ENCODE data around the gene EVI5. TPM values are rescaled to one million over a fixed set of nuclear protein-coding genes. Genes with fewer than 3 reads are reported as not detected.

The EVI5 gene
- total RNA-seq, 1 donor from 2014 or later: 80.4 TPM

DNA sequence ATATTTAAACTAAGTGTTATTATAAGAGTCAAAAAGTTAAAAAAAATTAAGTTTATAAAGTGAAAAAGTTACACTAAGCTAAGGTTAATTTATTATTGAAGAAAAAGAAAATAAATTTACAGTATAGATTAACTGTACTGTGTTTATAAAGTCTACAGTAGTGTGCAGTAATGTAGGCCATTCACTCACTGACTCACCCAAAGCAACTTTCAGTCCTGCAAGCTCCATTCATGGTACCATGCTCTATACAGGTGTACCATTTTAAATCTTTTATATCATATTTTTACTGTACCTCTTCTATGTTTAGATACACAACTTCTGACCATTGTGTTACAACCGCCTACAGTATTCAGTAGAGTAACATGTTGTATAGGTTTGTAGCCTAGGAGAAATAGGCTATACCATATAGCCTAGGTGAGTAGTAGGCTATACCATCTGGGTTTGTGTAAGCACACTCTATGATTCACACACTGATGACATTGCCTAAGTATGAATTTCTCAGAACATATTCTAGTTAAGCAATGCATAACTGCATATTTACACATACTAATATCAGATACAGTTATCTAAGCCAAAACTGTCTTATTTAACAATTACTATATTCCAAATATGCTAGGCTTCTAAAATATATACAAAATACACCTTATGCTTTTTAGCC, 217.6 kb downstream of the EVI5 start:
- no peaks in the 10 kb centered on the region for H3K9me3 Mint-ChIP-seq (ENCODE audit: unreplicated experiment)
- H3K9ac ChIP-seq (ENCODE audit: low read length): no peak overlapping the region
- no peaks in the 10 kb centered on the region for H3K4me1 Mint-ChIP-seq (ENCODE audit: low read depth, unreplicated experiment)
- H3K79me2 ChIP-seq (ENCODE audit: insufficient read depth, low read length): no peaks in the 10 kb centered on the region
- H3K27me3 ChIP-seq (ENCODE audit: insufficient read depth, low read length): no peaks in the 10 kb centered on the region
- TF ChIP-seq EZH2 (IDR thresholded peaks at IDR 0.05; ENCODE audit: insufficient read depth, low read length): no peak
- no peak overlapping the region for H3K4me2 ChIP-seq (ENCODE audit: low read length)
- no peak overlapping the region for H2AFZ ChIP-seq (ENCODE audit: low read depth, low read length)
- DNase-seq (ENCODE audit: low read depth): peak; percentile 17
- peaks cover 7% of the 10 kb centered on the region for H3K36me3 Mint-ChIP-seq (ENCODE audit: low read depth, unreplicated experiment)
- H3K36me3 ChIP-seq (ENCODE audit: insufficient read depth, low read length): no peaks in the 10 kb centered on the region
- H4K20me1 ChIP-seq (ENCODE audit: insufficient read depth, low read length): no peaks in the 10 kb centered on the region
- no peaks in the 10 kb centered on the region for H3K4me1 ChIP-seq (ENCODE audit: insufficient read depth, low read length)
- no peak overlapping the region for H3K27ac ChIP-seq (ENCODE audit: low read depth, low read length)
- no peak overlapping the region for H3K4me3 Mint-ChIP-seq (ENCODE audit: unreplicated experiment)
- no peak overlapping the region for H3K27ac Mint-ChIP-seq (ENCODE audit: unreplicated experiment)
- H3K9me3 ChIP-seq (ENCODE audit: insufficient read depth, low read depth, low read length): no peaks in the 10 kb centered on the region
- no peak overlapping the region for H3K4me3 ChIP-seq (ENCODE audit: insufficient read depth, low read depth, low read length)
- H3K27me3 Mint-ChIP-seq (ENCODE audit: low read depth, unreplicated experiment): no peaks in the 10 kb centered on the region
- no peak for FAIRE-seq

- H3K9ac ChIP-seq (ENCODE audit: low read length): no peak overlapping the region
- no peaks in the 10 kb centered on the region for H3K27me3 Mint-ChIP-seq (ENCODE audit: low read depth, unreplicated experiment)
- no peaks in the 10 kb centered on the region for H3K9me3 ChIP-seq (ENCODE audit: insufficient read depth, low read depth, low read length)
- H3K36me3 Mint-ChIP-seq (ENCODE audit: low read depth, unreplicated experiment): peaks cover 5% of the 10 kb centered on the region
- no peaks in the 10 kb centered on the region for H3K27me3 ChIP-seq (ENCODE audit: insufficient read depth, low read length)
- TF ChIP-seq EZH2 (IDR thresholded peaks at IDR 0.05; ENCODE audit: insufficient read depth, low read length): no peak
- TF ChIP-seq, protein P1, sequence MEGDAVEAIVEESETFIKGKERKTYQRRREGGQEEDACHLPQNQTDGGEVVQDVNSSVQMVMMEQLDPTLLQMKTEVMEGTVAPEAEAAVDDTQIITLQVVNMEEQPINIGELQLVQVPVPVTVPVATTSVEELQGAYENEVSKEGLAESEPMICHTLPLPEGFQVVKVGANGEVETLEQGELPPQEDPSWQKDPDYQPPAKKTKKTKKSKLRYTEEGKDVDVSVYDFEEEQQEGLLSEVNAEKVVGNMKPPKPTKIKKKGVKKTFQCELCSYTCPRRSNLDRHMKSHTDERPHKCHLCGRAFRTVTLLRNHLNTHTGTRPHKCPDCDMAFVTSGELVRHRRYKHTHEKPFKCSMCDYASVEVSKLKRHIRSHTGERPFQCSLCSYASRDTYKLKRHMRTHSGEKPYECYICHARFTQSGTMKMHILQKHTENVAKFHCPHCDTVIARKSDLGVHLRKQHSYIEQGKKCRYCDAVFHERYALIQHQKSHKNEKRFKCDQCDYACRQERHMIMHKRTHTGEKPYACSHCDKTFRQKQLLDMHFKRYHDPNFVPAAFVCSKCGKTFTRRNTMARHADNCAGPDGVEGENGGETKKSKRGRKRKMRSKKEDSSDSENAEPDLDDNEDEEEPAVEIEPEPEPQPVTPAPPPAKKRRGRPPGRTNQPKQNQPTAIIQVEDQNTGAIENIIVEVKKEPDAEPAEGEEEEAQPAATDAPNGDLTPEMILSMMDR (IDR thresholded peaks at IDR 0.05; ENCODE audit: insufficient read depth, low read depth, low read length): no peak
- H3K27ac ChIP-seq (ENCODE audit: low read depth, low read length): no peak overlapping the region
- H3K4me3 ChIP-seq (ENCODE audit: insufficient read depth, low read depth, low read length): no peak overlapping the region
- no peak overlapping the region for H3K4me2 ChIP-seq (ENCODE audit: low read length)
- no peak overlapping the region for H3K4me3 Mint-ChIP-seq (ENCODE audit: unreplicated experiment)
- H3K79me2 ChIP-seq (ENCODE audit: insufficient read depth, low read length): no peaks in the 10 kb centered on the region
- H2AFZ ChIP-seq (ENCODE audit: low read depth, low read length): no peak overlapping the region
- no peaks in the 10 kb centered on the region for H3K4me1 ChIP-seq (ENCODE audit: insufficient read depth, low read length)
- H3K36me3 ChIP-seq (ENCODE audit: insufficient read depth, low read length): no peaks in the 10 kb centered on the region
- FAIRE-seq (no peak), DNase-seq (ENCODE audit: low read depth) (no peak)
- no peaks in the 10 kb centered on the region for H4K20me1 ChIP-seq (ENCODE audit: insufficient read depth, low read length)
- no peak overlapping the region for H3K27ac Mint-ChIP-seq (ENCODE audit: unreplicated experiment)
- H3K9me3 Mint-ChIP-seq (ENCODE audit: unreplicated experiment): no peaks in the 10 kb centered on the region
- no peaks in the 10 kb centered on the region for H3K4me1 Mint-ChIP-seq (ENCODE audit: low read depth, unreplicated experiment)
Measured at GRCh38 chr1:92563457-92564216, 221.3 kb downstream of the EVI5 start.

- H3K4me2 ChIP-seq (ENCODE audit: low read length): no peak overlapping the region
- H3K4me3 ChIP-seq (ENCODE audit: insufficient read depth, low read depth, low read length): no peak overlapping the region
- peak; percentile 52 for FAIRE-seq
- H2AFZ ChIP-seq (ENCODE audit: low read depth, low read length): no peak overlapping the region
- no peaks in the 10 kb centered on the region for H4K20me1 ChIP-seq (ENCODE audit: insufficient read depth, low read length)
- no peaks in the 10 kb centered on the region for H3K4me1 ChIP-seq (ENCODE audit: insufficient read depth, low read length)
- no peak for DNase-seq (ENCODE audit: low read depth)
- H3K9me3 Mint-ChIP-seq (ENCODE audit: unreplicated experiment): no peaks in the 10 kb centered on the region
- no peaks in the 10 kb centered on the region for H3K27me3 Mint-ChIP-seq (ENCODE audit: low read depth, unreplicated experiment)
- H3K27ac ChIP-seq (ENCODE audit: low read depth, low read length): no peak overlapping the region
- no peak overlapping the region for H3K27ac Mint-ChIP-seq (ENCODE audit: unreplicated experiment)
- no peaks in the 10 kb centered on the region for H3K79me2 ChIP-seq (ENCODE audit: insufficient read depth, low read length)
- no peaks in the 10 kb centered on the region for H3K9me3 ChIP-seq (ENCODE audit: insufficient read depth, low read depth, low read length)
- no peaks in the 10 kb centered on the region for H3K27me3 ChIP-seq (ENCODE audit: insufficient read depth, low read length)
- no peaks in the 10 kb centered on the region for H3K4me1 Mint-ChIP-seq (ENCODE audit: low read depth, unreplicated experiment)
- no peak overlapping the region for H3K4me3 Mint-ChIP-seq (ENCODE audit: unreplicated experiment)
- H3K36me3 ChIP-seq (ENCODE audit: insufficient read depth, low read length): no peaks in the 10 kb centered on the region
- peaks cover 7% of the 10 kb centered on the region for H3K36me3 Mint-ChIP-seq (ENCODE audit: low read depth, unreplicated experiment)
- TF ChIP-seq, protein P1 (IDR thresholded peaks at IDR 0.05; ENCODE audit: insufficient read depth, low read depth, low read length): no peak
- no peak for TF ChIP-seq EZH2 (IDR thresholded peaks at IDR 0.05; ENCODE audit: insufficient read depth, low read length)
- no peak overlapping the region for H3K9ac ChIP-seq (ENCODE audit: low read length)
Measured at GRCh38 chr1:92556350-92556749, 228.6 kb downstream of the EVI5 start.
